GM12892 (cell line): Measurements from ENCODE around the gene TNN.

Source experiments
- POLR2A ChIP-seq: IDR thresholded peaks from 2 replicates; pipeline ENCODE4 v1.6.1; 2011; ENCODE audit warnings: low read depth, low read length, control low read depth
- POLR2AphosphoS5 ChIP-seq: IDR thresholded peaks from 2 replicates; pipeline ENCODE4 v1.6.1; 2011; ENCODE audit warnings: low read depth, low read length, control low read depth
- TAF1 ChIP-seq: IDR thresholded peaks from 2 replicates; pipeline ENCODE4 v1.6.1; 2011; ENCODE audit warnings: low read depth, mild to moderate bottlenecking, control low read depth, low read length, borderline replicate concordance

DNA sequence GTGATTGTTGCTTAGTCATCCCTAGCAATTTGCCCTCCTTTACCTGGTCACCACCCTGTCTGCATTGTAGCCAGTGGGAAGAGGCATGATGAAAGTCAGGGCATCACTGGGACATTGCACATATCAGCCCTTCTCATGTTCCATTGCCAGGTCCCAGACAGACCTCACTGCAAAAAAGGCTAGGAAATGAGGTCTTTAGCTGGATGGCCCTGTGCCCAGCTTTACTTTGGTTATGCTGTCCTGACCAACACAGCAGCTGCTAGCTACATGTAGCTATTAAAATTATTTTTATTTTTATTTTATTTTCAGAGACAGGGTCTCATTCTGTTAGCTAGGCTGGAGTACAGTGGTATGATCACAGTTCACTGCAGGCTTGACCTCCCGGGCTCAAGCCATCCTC lies 52.9 kb downstream of the TNN start:
- TF ChIP-seq POLR2A: no peak
- no peak for TF ChIP-seq TAF1
- no peak for TF ChIP-seq POLR2AphosphoS5
